ENCODE measurements around the gene EP400.
"Not testable (repeated sequence)": the region's sequence is repeated elsewhere in the genome, so short reads cannot be mapped to it uniquely, and the experiment has no call there.

The EP400 gene

GRCh38 chr12:132080515-132080914 is 130.8 kb downstream of the EP400 start:
- not testable (repeated sequence) for H3K14ac ChIP-seq (ENCODE audit: low read length)

GRCh38 chr12:132081423-132081822 is 131.7 kb downstream of the EP400 start:
- H2BK120ac ChIP-seq (ENCODE audit: low read depth, low read length), result no peak overlapping the region
- H3K4me2 ChIP-seq (ENCODE audit: insufficient read depth, low read length, poor library complexity, severe bottlenecking), result no peak overlapping the region
- H2BK15ac ChIP-seq (ENCODE audit: low read length), result no peak overlapping the region
- H2AFZ ChIP-seq (ENCODE audit: low read length), result no peak overlapping the region
- H3K4ac ChIP-seq (ENCODE audit: low read length), result no peak overlapping the region
- H3K23ac ChIP-seq (ENCODE audit: low read depth, low read length, poor library complexity), result no peak overlapping the region
- H3K14ac ChIP-seq (ENCODE audit: low read length), result no peak overlapping the region
- H3K9ac ChIP-seq (ENCODE audit: low read depth, low read length, poor library complexity), result no peak overlapping the region
- peaks cover 0 to 3% of the 10 kb centered on the region in 2 donors for H3K9me3 ChIP-seq (replicated peaks in 1 of 2; ENCODE audit: control insufficient read depth in 2 of 2, insufficient read depth in 1 of 2, low read depth in 1 of 2, low read length in 2 of 2)
- H4K91ac ChIP-seq (ENCODE audit: low read depth, low read length, poor library complexity), result no peak overlapping the region
- no peak overlapping the region for H3K27ac ChIP-seq (replicated peaks; ENCODE audit: low read length)
- H4K8ac ChIP-seq (ENCODE audit: low read depth, low read length), result no peak overlapping the region
- peaks cover 8 to 9% of the 10 kb centered on the region in 2 donors for H3K4me1 ChIP-seq (ENCODE audit: control insufficient read depth in 2 of 2, insufficient read depth in 1 of 2, low read depth in 1 of 2, low read length in 2 of 2)
- no peak overlapping the region for H2BK12ac ChIP-seq (ENCODE audit: low read length)
- DNase-seq (ENCODE audit: low spot score), result no peak
- no peak overlapping the region for H2AK5ac ChIP-seq (ENCODE audit: low read depth, low read length)
- no peak overlapping the region for H3K18ac ChIP-seq (ENCODE audit: low read length)
- no CpG with 5 or more reads among the region's 9 CpGs for WGBS, 2 donors (ENCODE audit: extremely low coverage in 2 of 2, insufficient read length in 2 of 2, insufficient replicate concordance in 1 of 2)
- H3K79me1 ChIP-seq (ENCODE audit: low read depth, low read length), result peaks cover 2% of the 10 kb centered on the region
- H2BK5ac ChIP-seq (ENCODE audit: low read length), result no peak overlapping the region
- H3K36me3 ChIP-seq (replicated peaks in 1 of 2; ENCODE audit: control insufficient read depth in 2 of 2, insufficient read depth in 2 of 2, low read length in 2 of 2), result peaks cover 25 to 55% of the 10 kb centered on the region in 2 donors
- no peaks in the 10 kb centered on the region for H3K27me3 ChIP-seq (ENCODE audit: control insufficient read depth in 3 of 3, insufficient read depth in 3 of 3, low read depth in 1 of 3, low read length in 3 of 3)
- H3K4me3 ChIP-seq (ENCODE audit: low read length in 2 of 2), result no peak overlapping the region

More at GRCh38 chr12:132080515-132080914, 130.8 kb downstream of the EP400 start:
- H3K27ac ChIP-seq (replicated peaks; ENCODE audit: low read length); H3K4me1 ChIP-seq (ENCODE audit: control insufficient read depth in 2 of 2, insufficient read depth in 1 of 2, low read depth in 1 of 2, low read length in 2 of 2); H3K4ac ChIP-seq (ENCODE audit: low read length); H3K4me3 ChIP-seq (ENCODE audit: low read length in 2 of 2); H3K4me2 ChIP-seq (ENCODE audit: insufficient read depth, low read length, poor library complexity, severe bottlenecking); H2AK5ac ChIP-seq (ENCODE audit: low read depth, low read length); H2AFZ ChIP-seq (ENCODE audit: low read length); H3K27me3 ChIP-seq (ENCODE audit: control insufficient read depth in 3 of 3, insufficient read depth in 3 of 3, low read depth in 1 of 3, low read length in 3 of 3); DNase-seq (ENCODE audit: low spot score); H4K8ac ChIP-seq (ENCODE audit: low read depth, low read length); H3K9me3 ChIP-seq (replicated peaks in 1 of 2; ENCODE audit: control insufficient read depth in 2 of 2, insufficient read depth in 1 of 2, low read depth in 1 of 2, low read length in 2 of 2); H2BK120ac ChIP-seq (ENCODE audit: low read depth, low read length); H2BK12ac ChIP-seq (ENCODE audit: low read length); H2BK5ac ChIP-seq (ENCODE audit: low read length); H3K9ac ChIP-seq (ENCODE audit: low read depth, low read length, poor library complexity); H3K23ac ChIP-seq (ENCODE audit: low read depth, low read length, poor library complexity); H3K79me1 ChIP-seq (ENCODE audit: low read depth, low read length); H2BK15ac ChIP-seq (ENCODE audit: low read length); H3K18ac ChIP-seq (ENCODE audit: low read length); H4K91ac ChIP-seq (ENCODE audit: low read depth, low read length, poor library complexity): not testable (repeated sequence)
- no CpG with 5 or more reads among the region's 7 CpGs for WGBS, 2 donors (ENCODE audit: extremely low coverage in 2 of 2, insufficient read length in 2 of 2, insufficient replicate concordance in 1 of 2)
- H3K36me3 ChIP-seq (replicated peaks in 1 of 2; ENCODE audit: control insufficient read depth in 2 of 2, insufficient read depth in 2 of 2, low read length in 2 of 2), result peaks cover 26 to 57% of the 10 kb centered on the region in 2 donors

GRCh38 chr12:132083614-132083940 is 133.8 kb downstream of the EP400 start:
- Histone ChIP-seq H2AFZ (ENCODE audit: low read length) (peak overlapping the region; percentile 79), H2AK5ac (ENCODE audit: low read depth, low read length) (no peak overlapping the region), H2BK15ac (ENCODE audit: low read length) (no peak overlapping the region), H4K8ac (ENCODE audit: low read depth, low read length) (no peak overlapping the region), H3K4me1 (ENCODE audit: control insufficient read depth in 2 of 2, insufficient read depth in 1 of 2, low read depth in 1 of 2, low read length in 2 of 2) (peaks cover 8 to 9% of the 10 kb centered on the region in 2 donors), H3K9ac (ENCODE audit: low read depth, low read length, poor library complexity) (peak overlapping the region; percentile 72), H3K14ac (ENCODE audit: low read length) (no peak overlapping the region), H3K27me3 (ENCODE audit: control insufficient read depth in 3 of 3, insufficient read depth in 3 of 3, low read depth in 1 of 3, low read length in 3 of 3) (no peaks in the 10 kb centered on the region), H3K36me3 (replicated peaks in 1 of 2; ENCODE audit: control insufficient read depth in 2 of 2, insufficient read depth in 2 of 2, low read length in 2 of 2) (peaks cover 5 to 43% of the 10 kb centered on the region in 2 donors), H2BK5ac (ENCODE audit: low read length) (no peak overlapping the region), H2BK12ac (ENCODE audit: low read length) (no peak overlapping the region), H2BK120ac (ENCODE audit: low read depth, low read length) (no peak overlapping the region), H4K91ac (ENCODE audit: low read depth, low read length, poor library complexity) (no peak overlapping the region), H3K18ac (ENCODE audit: low read length) (peak overlapping the region; percentile 65), H3K4me2 (ENCODE audit: insufficient read depth, low read length, poor library complexity, severe bottlenecking) (peak overlapping the region; percentile 66), H3K4me3 (ENCODE audit: low read length in 2 of 2) (peak overlapping the region; percentile 19 to 88), H3K9me3 (replicated peaks in 1 of 2; ENCODE audit: control insufficient read depth in 2 of 2, insufficient read depth in 1 of 2, low read depth in 1 of 2, low read length in 2 of 2) (peaks cover 0 to 3% of the 10 kb centered on the region in 2 donors), H3K27ac (replicated peaks; ENCODE audit: low read length) (peak overlapping the region; percentile 29), H3K4ac (ENCODE audit: low read length) (no peak overlapping the region), H3K79me1 (ENCODE audit: low read depth, low read length) (peaks cover 2% of the 10 kb centered on the region), H3K23ac (ENCODE audit: low read depth, low read length, poor library complexity) (no peak overlapping the region)
- no CpG with 5 or more reads among the region's 8 CpGs for WGBS, 2 donors (ENCODE audit: extremely low coverage in 2 of 2, insufficient read length in 2 of 2, insufficient replicate concordance in 1 of 2)
- DNase-seq (ENCODE audit: low spot score), result no peak

- H3K9me3 ChIP-seq (replicated peaks in 1 of 2; ENCODE audit: control insufficient read depth in 2 of 2, insufficient read depth in 1 of 2, low read depth in 1 of 2, low read length in 2 of 2), result peaks cover 0 to 3% of the 10 kb centered on the region in 2 donors
- H3K79me1 ChIP-seq (ENCODE audit: low read depth, low read length), result peaks cover 2% of the 10 kb centered on the region
- peaks cover 8 to 9% of the 10 kb centered on the region in 2 donors for H3K4me1 ChIP-seq (ENCODE audit: control insufficient read depth in 2 of 2, insufficient read depth in 1 of 2, low read depth in 1 of 2, low read length in 2 of 2)
- peak overlapping the region; percentile 49 for H2BK15ac ChIP-seq (ENCODE audit: low read length)
- H3K9ac ChIP-seq (ENCODE audit: low read depth, low read length, poor library complexity), result peak overlapping the region; percentile 92
- H3K36me3 ChIP-seq (replicated peaks in 1 of 2; ENCODE audit: control insufficient read depth in 2 of 2, insufficient read depth in 2 of 2, low read length in 2 of 2), result peaks cover 4 to 39% of the 10 kb centered on the region in 2 donors
- peak overlapping the region; percentile 88 to 99 for H3K4me3 ChIP-seq (ENCODE audit: low read length in 2 of 2)
- no peak overlapping the region for H4K8ac ChIP-seq (ENCODE audit: low read depth, low read length)
- H3K14ac ChIP-seq (ENCODE audit: low read length), result peak overlapping the region; percentile 56
- peak overlapping the region; percentile 99 for H3K23ac ChIP-seq (ENCODE audit: low read depth, low read length, poor library complexity)
- peak overlapping the region; percentile 97 for H3K18ac ChIP-seq (ENCODE audit: low read length)
- H3K4ac ChIP-seq (ENCODE audit: low read length), result no peak overlapping the region
- peak overlapping the region; percentile 80 for H3K4me2 ChIP-seq (ENCODE audit: insufficient read depth, low read length, poor library complexity, severe bottlenecking)
- peak overlapping the region; percentile 37 for H2AK5ac ChIP-seq (ENCODE audit: low read depth, low read length)
- H2BK5ac ChIP-seq (ENCODE audit: low read length), result peak overlapping the region; percentile 53
- H4K91ac ChIP-seq (ENCODE audit: low read depth, low read length, poor library complexity), result no peak overlapping the region
- H2BK12ac ChIP-seq (ENCODE audit: low read length), result no peak overlapping the region
- no peak overlapping the region for H2BK120ac ChIP-seq (ENCODE audit: low read depth, low read length)
- DNase-seq (ENCODE audit: low spot score), result peak; percentile 88
- peak overlapping the region; percentile 78 for H3K27ac ChIP-seq (replicated peaks; ENCODE audit: low read length)
- H2AFZ ChIP-seq (ENCODE audit: low read length), result peak overlapping the region; percentile 90
- no peaks in the 10 kb centered on the region for H3K27me3 ChIP-seq (ENCODE audit: control insufficient read depth in 3 of 3, insufficient read depth in 3 of 3, low read depth in 1 of 3, low read length in 3 of 3)
- WGBS, 2 donors (ENCODE audit: extremely low coverage in 2 of 2, insufficient read length in 2 of 2, insufficient replicate concordance in 1 of 2), result no CpG with 5 or more reads among the region's 84 CpGs
These were observed 134.3 kb downstream of the EP400 start for GRCh38 chr12:132083941-132084620.
